Activated T-helper 2 cell treated with anti-CD3 and anti-CD28 coated beads, Interferon-gamma antibody, Interleukin-2, Interleukin-4, amounts not matched to agents 10 μg/mL and 5 μg/mL and 100 μg/mL, durations not matched to agents 14 hours and 24 hours and 36 hours (primary cell): ENCODE results near the gene DIAPH2. TPM values are rescaled to one million over a fixed set of nuclear protein-coding genes. Genes with fewer than 3 reads are reported as not detected.

Experiments used
- DNase-seq: peaks from one replicate; pipeline ENCODE4 v3.0.0; 2021; ENCODE audit warnings: low spot score
- H3K27ac Mint-ChIP-seq: one replicate; pipeline ENCODE4 v1.8.0; 2021; ENCODE audit warnings: mixed read lengths
- H3K27me3 Mint-ChIP-seq: one replicate; pipeline ENCODE4 v1.8.0; 2021; ENCODE audit warnings: low read depth, mixed read lengths
- H3K36me3 Mint-ChIP-seq: one replicate; pipeline ENCODE4 v1.8.0; 2021; ENCODE audit warnings: low read depth, mixed read lengths
- H3K4me1 Mint-ChIP-seq: one replicate; pipeline ENCODE4 v1.8.0; 2021; ENCODE audit warnings: low read depth, mixed read lengths
- H3K4me3 Mint-ChIP-seq: one replicate; pipeline ENCODE4 v1.8.0; 2021; ENCODE audit warnings: low read depth, mild to moderate bottlenecking, moderate library complexity, mixed read lengths
- H3K9me3 Mint-ChIP-seq: one replicate; pipeline ENCODE4 v1.8.0; 2021; ENCODE audit warnings: mixed read lengths
- intact Hi-C: fragments of 100-400 bp; cut with micrococcal nuclease; formaldehyde crosslinking; loops from one replicate; pipeline ENCODE4 v1.15.1; 2023
- total RNA-seq: library from RNA; stranded (reverse); gene quantifications from 2 replicates; pipeline ENCODE4 v1.2.3, GENCODE V29; 2022

Gene DIAPH2
- total RNA-seq, 1 donor from 2014 or later = 14.9 TPM

DNA sequence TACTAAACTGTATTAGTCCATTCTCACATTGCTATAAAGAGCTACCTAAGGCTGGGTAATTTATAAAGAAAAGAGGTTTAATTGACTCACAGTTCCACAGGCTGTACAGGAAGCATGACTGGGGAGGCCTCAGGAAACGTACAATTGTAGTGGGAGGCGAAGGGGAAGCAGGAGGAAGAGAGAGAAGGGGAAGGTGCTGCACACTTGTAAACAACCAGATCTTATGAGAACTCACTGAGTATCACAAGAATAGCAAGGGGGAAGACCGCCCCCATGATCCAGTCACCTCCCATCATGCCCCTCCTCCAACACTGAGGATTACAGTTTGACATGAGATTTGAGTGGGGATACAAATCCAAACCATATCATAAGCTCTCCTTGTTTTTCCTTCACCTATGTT, 239.9 kb downstream of the DIAPH2 start:
- DNase-seq = no peak
- Mint-ChIP-seq H3K9me3 (no peaks in the 10 kb centered on the region), H3K4me3 (no peak overlapping the region), H3K36me3 (peaks cover 9% of the 10 kb centered on the region), H3K27me3 (no peaks in the 10 kb centered on the region), H3K4me1 (peaks cover 2% of the 10 kb centered on the region), H3K27ac (no peak overlapping the region)
- intact Hi-C loops = no loop called here

DNA sequence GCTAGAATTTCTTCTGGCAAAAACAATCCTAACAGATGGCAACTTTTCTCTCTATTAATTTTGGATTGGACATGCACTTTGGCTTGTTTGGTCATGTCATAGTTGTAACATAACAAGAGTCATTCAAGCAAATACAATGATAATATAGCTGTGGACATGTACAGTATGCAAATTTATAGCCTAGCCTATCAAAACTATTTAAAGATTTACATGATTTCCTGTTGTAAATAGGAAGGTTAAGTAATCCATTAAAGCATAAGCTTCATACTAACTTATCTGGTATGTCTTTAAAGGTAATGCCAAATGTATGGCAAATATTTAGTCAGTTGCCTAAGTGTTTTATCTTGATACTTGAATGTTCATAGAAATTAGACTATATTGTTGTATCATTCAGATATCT, 244.4 kb downstream of the DIAPH2 start:
- Mint-ChIP-seq H3K4me3 (no peak overlapping the region), H3K27ac (no peak overlapping the region), H3K27me3 (no peaks in the 10 kb centered on the region), H3K4me1 (peaks cover 2% of the 10 kb centered on the region), H3K36me3 (peaks cover 6% of the 10 kb centered on the region), H3K9me3 (no peaks in the 10 kb centered on the region)
- DNase-seq = no peak
- intact Hi-C loops = no loop called here

DNA sequence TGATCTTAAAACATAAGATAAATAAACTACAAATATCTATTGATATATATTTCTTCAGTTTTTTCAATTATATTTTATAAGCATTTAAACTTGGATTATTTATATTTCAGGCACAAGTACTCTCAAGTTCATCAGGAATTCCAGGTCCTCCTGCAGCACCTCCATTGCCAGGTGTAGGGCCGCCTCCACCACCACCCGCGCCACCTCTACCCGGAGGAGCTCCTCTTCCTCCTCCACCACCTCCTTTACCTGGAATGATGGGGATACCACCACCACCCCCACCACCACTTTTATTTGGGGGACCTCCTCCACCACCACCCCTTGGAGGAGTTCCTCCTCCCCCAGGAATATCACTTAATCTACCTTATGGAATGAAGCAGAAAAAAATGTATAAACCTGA, 273.1 kb downstream of the DIAPH2 start:
- H3K36me3 Mint-ChIP-seq = peaks cover 43% of the 10 kb centered on the region
- H3K27me3 Mint-ChIP-seq = no peaks in the 10 kb centered on the region
- H3K4me3 Mint-ChIP-seq = no peak overlapping the region
- no peak overlapping the region for H3K27ac Mint-ChIP-seq
- intact Hi-C loops = no loop called here
- H3K9me3 Mint-ChIP-seq = peaks cover 25% of the 10 kb centered on the region
- H3K4me1 Mint-ChIP-seq = no peaks in the 10 kb centered on the region
- no peak for DNase-seq

DNA sequence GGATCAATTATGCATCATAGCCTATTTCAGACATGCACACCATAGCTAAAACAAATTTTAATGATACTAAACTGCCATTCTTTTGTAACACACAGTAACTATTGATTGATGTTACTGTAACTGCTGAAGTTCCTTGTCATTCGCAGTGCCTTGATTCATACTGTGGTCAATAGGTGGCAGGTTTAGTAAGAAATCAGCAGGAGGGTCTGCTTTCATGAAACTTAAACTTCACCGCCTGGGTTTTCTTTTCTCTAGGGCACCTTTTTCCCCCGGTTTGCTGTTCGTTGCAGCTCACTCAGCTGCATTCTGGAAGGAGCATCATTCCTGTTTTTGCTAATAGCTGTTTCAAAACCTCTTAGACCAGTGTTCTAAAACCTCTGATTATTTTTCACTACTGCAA, 287.2 kb downstream of the DIAPH2 start:
- Mint-ChIP-seq H3K9me3 (no peaks in the 10 kb centered on the region), H3K4me3 (no peak overlapping the region), H3K27ac (no peak overlapping the region), H3K27me3 (no peaks in the 10 kb centered on the region), H3K36me3 (peaks cover 14% of the 10 kb centered on the region), H3K4me1 (no peaks in the 10 kb centered on the region)
- intact Hi-C loops = no loop called here
- no peak for DNase-seq

DNA sequence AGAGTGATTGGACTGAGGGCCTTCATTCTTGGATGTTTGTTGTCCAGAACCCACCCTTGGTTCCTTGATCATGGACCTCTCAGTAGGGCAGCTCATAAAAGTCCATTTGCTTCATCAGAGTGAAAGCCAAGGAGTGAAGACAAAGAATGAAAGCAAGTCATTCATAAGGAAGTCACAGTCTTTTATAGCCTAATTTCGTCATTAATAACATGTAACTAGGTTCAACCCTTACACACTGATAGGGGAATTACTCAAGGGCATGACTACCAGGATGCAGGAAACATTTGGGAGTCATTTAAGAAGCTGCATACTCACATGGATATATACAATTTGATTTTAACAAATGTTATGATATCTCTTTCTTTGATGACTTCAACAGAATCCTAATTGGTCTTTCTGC, 294.3 kb downstream of the DIAPH2 start:
- no peak for DNase-seq

DNA sequence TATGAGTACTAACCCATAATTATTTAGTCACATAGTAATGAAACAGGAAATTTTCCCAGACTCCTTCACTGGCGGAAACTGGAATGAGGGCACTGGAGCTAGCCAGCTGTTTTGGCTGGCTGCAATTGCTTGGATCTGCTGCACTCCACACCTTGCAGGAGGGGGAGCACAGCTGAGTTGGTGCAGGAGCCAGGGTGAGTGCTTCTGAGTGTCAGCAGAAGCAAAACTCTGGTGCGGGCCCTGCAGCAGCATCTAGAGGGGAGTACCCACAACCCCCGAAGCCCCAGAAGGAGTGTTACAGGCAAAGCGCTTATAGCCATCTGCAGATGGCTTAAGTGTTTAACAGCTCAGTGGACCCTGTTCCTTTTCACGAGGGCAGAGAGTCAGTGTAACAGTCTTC, 295.1 kb downstream of the DIAPH2 start:
- Mint-ChIP-seq H3K36me3 (no peaks in the 10 kb centered on the region), H3K4me3 (no peak overlapping the region), H3K27me3 (no peaks in the 10 kb centered on the region), H3K27ac (no peak overlapping the region), H3K4me1 (no peaks in the 10 kb centered on the region), H3K9me3 (no peaks in the 10 kb centered on the region)
- DNase-seq = no peak
- intact Hi-C loops = no loop called here

More for the DNA sequence above, 294.3 kb downstream of the DIAPH2 start:
- intact Hi-C loops = no loop called here
- Mint-ChIP-seq H3K27ac (no peak overlapping the region), H3K4me3 (no peak overlapping the region), H3K36me3 (no peaks in the 10 kb centered on the region), H3K9me3 (no peaks in the 10 kb centered on the region), H3K4me1 (no peaks in the 10 kb centered on the region), H3K27me3 (no peaks in the 10 kb centered on the region)

DNA sequence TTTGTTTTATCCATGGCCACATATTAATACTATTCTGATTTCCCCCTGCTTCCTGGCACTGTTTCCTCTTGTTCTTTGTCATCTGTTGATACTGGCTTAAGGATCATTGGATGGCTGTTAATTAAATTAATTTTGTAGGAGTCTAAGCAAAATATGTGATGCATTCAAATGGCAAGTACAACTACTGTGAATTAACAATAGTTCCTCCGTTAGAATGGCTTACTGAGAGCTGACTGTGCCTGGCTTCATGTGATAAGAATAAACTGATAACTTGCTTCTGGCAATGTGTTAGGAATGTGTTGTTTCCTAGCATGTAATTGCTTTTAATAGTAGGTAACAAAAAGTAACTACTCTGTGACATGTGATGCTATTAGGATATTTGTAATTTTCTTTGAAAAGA, 297.5 kb downstream of the DIAPH2 start:
- no peak overlapping the region for H3K27ac Mint-ChIP-seq
- H3K4me3 Mint-ChIP-seq = no peak overlapping the region
- H3K36me3 Mint-ChIP-seq = no peaks in the 10 kb centered on the region
- H3K27me3 Mint-ChIP-seq = no peaks in the 10 kb centered on the region
- intact Hi-C loops = no loop called here
- no peaks in the 10 kb centered on the region for H3K4me1 Mint-ChIP-seq
- no peak for DNase-seq
- H3K9me3 Mint-ChIP-seq = no peaks in the 10 kb centered on the region

DNA sequence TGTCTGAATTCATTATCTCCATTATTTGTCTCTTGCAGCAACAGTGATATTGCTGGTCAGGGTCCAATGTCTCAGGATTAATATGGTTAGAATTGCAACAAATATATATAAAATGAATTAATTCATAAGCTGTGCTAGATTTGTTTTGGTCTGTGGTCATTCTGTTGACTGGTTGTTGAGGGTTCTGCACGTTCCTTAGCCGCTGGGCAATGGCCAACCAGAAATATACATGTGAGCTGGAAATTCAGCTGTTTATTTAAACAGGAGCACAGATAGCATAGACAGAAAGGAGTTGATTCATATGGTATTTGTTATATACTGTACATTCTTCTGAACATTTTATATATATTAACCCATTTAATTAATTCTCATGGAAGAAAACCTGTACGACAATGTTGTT, 299.9 kb downstream of the DIAPH2 start:
- H3K27me3 Mint-ChIP-seq = no peaks in the 10 kb centered on the region
- DNase-seq = no peak
- H3K36me3 Mint-ChIP-seq = no peaks in the 10 kb centered on the region
- H3K27ac Mint-ChIP-seq = no peak overlapping the region
- H3K9me3 Mint-ChIP-seq = no peaks in the 10 kb centered on the region
- no peaks in the 10 kb centered on the region for H3K4me1 Mint-ChIP-seq
- intact Hi-C loops = no loop called here
- H3K4me3 Mint-ChIP-seq = no peak overlapping the region

DNA sequence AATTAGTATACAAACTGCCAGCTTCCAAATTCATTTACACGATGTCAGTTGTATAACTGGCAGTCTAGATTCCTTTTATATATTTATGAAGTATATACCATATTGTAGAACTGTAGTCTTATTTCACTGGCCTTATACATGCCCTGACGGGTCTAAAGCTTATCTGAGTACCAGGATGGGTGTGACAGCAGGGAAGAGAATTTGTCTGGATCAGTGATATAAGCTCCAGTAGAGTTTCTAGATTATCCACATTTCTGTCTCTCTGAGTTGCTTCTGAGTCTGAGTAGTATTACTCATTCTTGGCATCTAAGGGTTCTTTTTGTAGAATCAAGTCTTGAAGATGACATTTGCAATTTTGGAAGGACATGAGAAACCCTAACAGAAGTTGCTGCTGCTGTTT, 300.4 kb downstream of the DIAPH2 start:
- Mint-ChIP-seq H3K27me3 (no peaks in the 10 kb centered on the region), H3K9me3 (no peaks in the 10 kb centered on the region)

DNA sequence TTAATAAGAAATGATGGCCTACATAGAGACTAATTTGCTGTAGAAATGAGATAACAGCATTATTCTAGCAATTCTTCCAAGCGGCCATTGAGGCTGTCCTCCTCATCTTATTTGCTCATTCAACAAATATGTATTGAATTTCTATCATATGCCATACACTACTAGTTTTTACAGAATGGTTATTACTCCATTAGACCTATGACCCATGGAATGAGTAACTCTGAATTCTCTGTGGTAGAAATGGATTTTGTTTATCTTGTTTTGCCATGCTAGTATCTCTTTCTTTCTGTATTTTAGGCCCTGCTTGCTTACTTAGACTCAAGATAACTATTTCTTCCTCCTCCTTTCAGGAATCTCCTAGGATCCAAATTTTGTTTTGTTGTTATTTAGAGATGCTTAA, 302.6 kb downstream of the DIAPH2 start:
- no peaks in the 10 kb centered on the region for H3K9me3 Mint-ChIP-seq
- H3K27ac Mint-ChIP-seq = no peak overlapping the region
- no peaks in the 10 kb centered on the region for H3K4me1 Mint-ChIP-seq
- no peaks in the 10 kb centered on the region for H3K36me3 Mint-ChIP-seq
- no peak overlapping the region for H3K4me3 Mint-ChIP-seq
- no peaks in the 10 kb centered on the region for H3K27me3 Mint-ChIP-seq
- intact Hi-C loops = no loop called here
- no peak for DNase-seq

More for the DNA sequence above, 300.4 kb downstream of the DIAPH2 start:
- intact Hi-C loops = no loop called here
- H3K4me3 Mint-ChIP-seq = no peak overlapping the region
- H3K27ac Mint-ChIP-seq = no peak overlapping the region
- no peaks in the 10 kb centered on the region for H3K4me1 Mint-ChIP-seq
- DNase-seq = no peak
- H3K36me3 Mint-ChIP-seq = no peaks in the 10 kb centered on the region

DNA sequence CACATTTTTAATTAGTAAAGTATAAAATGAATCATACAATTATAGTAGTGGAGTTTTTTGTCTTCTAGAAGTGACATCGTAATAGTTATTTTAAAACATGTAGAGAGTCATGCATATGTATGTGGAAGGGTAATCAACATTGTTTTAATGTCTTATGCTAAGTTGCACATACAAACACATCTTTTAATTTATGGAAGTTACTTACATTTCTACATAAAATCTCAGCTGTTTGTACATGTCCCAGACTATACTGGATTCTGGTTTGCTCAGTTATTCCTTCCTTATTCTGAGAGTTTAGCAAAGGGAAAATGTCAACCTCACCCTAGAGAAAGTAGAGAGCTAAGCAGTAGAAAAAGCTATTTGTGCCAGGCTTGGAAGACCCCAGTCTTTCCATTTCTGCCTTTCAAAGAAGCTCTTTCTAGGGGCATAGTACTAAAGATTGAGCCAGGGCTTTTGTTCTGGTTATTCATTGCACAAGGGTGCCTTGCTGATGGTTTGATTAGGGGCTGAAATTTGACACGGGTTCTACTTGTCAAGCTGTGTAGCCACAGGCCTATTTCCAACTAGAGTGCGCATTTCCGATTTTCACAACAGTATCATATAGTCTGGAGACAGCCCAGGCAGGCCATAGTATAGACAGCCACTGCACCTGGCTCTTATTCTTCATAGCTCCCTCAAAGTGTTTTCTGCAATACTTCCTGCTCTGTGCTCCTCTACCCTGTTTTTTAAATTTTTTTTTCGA, 305.4 kb downstream of the DIAPH2 start:
- DNase-seq = no peak
- no peaks in the 10 kb centered on the region for H3K9me3 Mint-ChIP-seq
- H3K4me1 Mint-ChIP-seq = no peaks in the 10 kb centered on the region
- H3K4me3 Mint-ChIP-seq = no peak overlapping the region
- no peaks in the 10 kb centered on the region for H3K36me3 Mint-ChIP-seq
- H3K27ac Mint-ChIP-seq = no peak overlapping the region
- no peaks in the 10 kb centered on the region for H3K27me3 Mint-ChIP-seq
- intact Hi-C loops = no loop called here

DNA sequence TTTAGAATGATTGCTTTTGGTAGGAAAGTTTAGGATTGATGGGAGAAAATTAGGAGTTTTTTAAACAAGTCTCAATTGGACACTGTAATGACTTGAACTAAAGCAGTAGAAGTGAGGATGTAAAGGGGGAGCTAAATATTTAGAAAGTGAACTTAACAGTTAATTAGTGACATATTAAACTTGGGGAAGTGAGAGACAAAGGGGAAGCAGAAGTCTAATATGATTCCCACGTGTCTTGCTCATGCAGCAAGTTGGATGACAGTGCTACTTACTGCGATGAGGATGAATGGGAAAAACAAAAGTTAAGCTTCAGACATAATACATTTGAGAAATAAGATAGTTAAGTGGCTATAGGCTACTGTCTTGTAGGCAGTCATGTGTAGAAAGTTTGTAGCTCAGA, 309.5 kb downstream of the DIAPH2 start:
- no peaks in the 10 kb centered on the region for H3K9me3 Mint-ChIP-seq
- H3K27ac Mint-ChIP-seq = no peak overlapping the region
- H3K27me3 Mint-ChIP-seq = no peaks in the 10 kb centered on the region
- no peak for DNase-seq
- no peaks in the 10 kb centered on the region for H3K36me3 Mint-ChIP-seq
- intact Hi-C loops = no loop called here
- H3K4me3 Mint-ChIP-seq = no peak overlapping the region
- no peaks in the 10 kb centered on the region for H3K4me1 Mint-ChIP-seq

DNA sequence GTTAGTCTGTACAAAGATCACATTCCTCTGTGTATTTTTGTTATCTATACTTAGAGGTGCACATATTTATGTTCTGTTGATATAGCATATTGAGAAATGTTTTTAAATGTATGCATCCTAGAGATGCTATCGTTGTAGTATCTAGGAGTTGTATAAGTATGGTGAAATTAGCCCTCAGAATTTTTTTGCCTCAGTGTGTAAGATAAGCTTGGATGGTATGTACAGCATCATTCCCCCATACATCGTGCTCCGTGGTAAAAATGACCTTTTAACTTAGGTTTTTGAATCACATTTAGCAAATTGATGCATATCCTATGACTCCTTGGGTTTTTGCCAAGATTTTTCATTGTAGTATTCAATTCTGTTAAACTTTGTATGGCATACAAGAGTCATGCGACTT, 312.6 kb downstream of the DIAPH2 start:
- H3K27ac Mint-ChIP-seq = no peak overlapping the region
- no peaks in the 10 kb centered on the region for H3K9me3 Mint-ChIP-seq
- H3K4me1 Mint-ChIP-seq = no peaks in the 10 kb centered on the region
- intact Hi-C loops = no loop called here
- no peak for DNase-seq
- H3K4me3 Mint-ChIP-seq = no peak overlapping the region
- no peaks in the 10 kb centered on the region for H3K27me3 Mint-ChIP-seq
- H3K36me3 Mint-ChIP-seq = no peaks in the 10 kb centered on the region
